Spleen (tissue), 11 donors: ENCODE results near the gene TMEM176B. TPM values are rescaled to one million over a fixed set of nuclear protein-coding genes. Genes with fewer than 3 reads are reported as not detected.
"Not testable (repeated sequence)": the region's sequence is repeated elsewhere in the genome, so short reads cannot be mapped to it uniquely, and the experiment has no call there.

ENCODE experiments used
- DNase-seq: peaks from one replicate; pipeline ENCODE4 v3.0.0-alpha.2; 2020
- H3K27ac ChIP-seq, 8 donors: fragments of 200-600 bp; sonication (generic) in 7 of 8; 1 replicate in 4 of 8; 2 replicates in 4 of 8; pipeline versions ENCODE4 v1.5.0 to v1.8.0; 2016 to 2021; ENCODE audit warnings: inconsistent platforms in 4 of 8, mild to moderate bottlenecking in 4 of 8, moderate library complexity in 1 of 8
- H3K27me3 ChIP-seq, 7 donors: fragments of 200-600 bp; sonication (generic) in 6 of 7; replicated peaks in 1 of 7; 1 replicate in 4 of 7; 2 replicates in 3 of 7; pipeline versions ENCODE4 v1.5.0 to v1.8.0; 2016 to 2021; ENCODE audit warnings: inconsistent platforms in 3 of 7, mild to moderate bottlenecking in 1 of 7
- H3K36me3 ChIP-seq, 6 donors: fragments of 200-600 bp; sonication (generic) in 5 of 6; 1 replicate in 4 of 6; 2 replicates in 2 of 6; pipeline versions ENCODE4 v1.5.0 to v1.8.0; 2016 to 2021; ENCODE audit warnings: inconsistent platforms in 2 of 6
- H3K4me1 ChIP-seq, 6 donors: fragments of 200-600 bp; sonication (generic) in 5 of 6; 1 replicate in 3 of 6; 2 replicates in 3 of 6; pipeline versions ENCODE4 v1.5.0 to v1.8.0; 2016 to 2021; ENCODE audit warnings: inconsistent platforms in 3 of 6
- H3K4me3 ChIP-seq, 8 donors: fragments of 200-600 bp; sonication (generic) in 7 of 8; 1 replicate in 4 of 8; 2 replicates in 4 of 8; pipeline versions ENCODE4 v1.5.0 to v1.8.0; 2016 to 2021; ENCODE audit warnings: inconsistent platforms in 4 of 8, mild to moderate bottlenecking in 4 of 8, moderate library complexity in 2 of 8
- H3K9me3 ChIP-seq, 8 donors: fragments of 200-600 bp; sonication (generic) in 7 of 8; 1 replicate in 4 of 8; 2 replicates in 4 of 8; pipeline versions ENCODE4 v1.5.0 to v1.8.0; 2016 to 2021; ENCODE audit warnings: inconsistent platforms in 4 of 8
- CTCF ChIP-seq, 11 experiments: fragments of 200-600 bp in 7 of 11; fragments of 450-650 bp in 4 of 11; sonication (generic) in 4 of 11; IDR thresholded peaks in 8 of 11; conservative IDR thresholded peaks in 3 of 11; 1 replicate in 7 of 11; 2 replicates in 4 of 11; pipeline versions ENCODE4 v1.4.0 to v1.8.0; 2016 to 2021; ENCODE audit warnings: antibody characterized with exemption in 11 of 11, inconsistent platforms in 4 of 11, mild to moderate bottlenecking in 1 of 11
- POLR2A ChIP-seq, 3 donors: fragments of 450-650 bp; IDR thresholded peaks; one replicate each; pipeline ENCODE4 v1.5.1; 2017; ENCODE audit warnings: antibody characterized with exemption in 3 of 3, mild to moderate bottlenecking in 1 of 3
- POLR2AphosphoS5 ChIP-seq, 3 donors: sonication (generic); formaldehyde crosslinking; IDR thresholded peaks; one replicate each; pipeline ENCODE4 v1.5.1; 2017; ENCODE audit warnings: antibody characterized with exemption in 3 of 3
- WGBS, 5 donors: extraction: QIAGEN DNeasy Blood & Tissue Kit in 3 of 5; methylation state at CpG; one replicate each; pipeline versions ENCODE4 v1.1.5 to v1.1.7; 2013 to 2018; 5-methylcytosine and 5-hydroxymethylcytosine counted together
- intact Hi-C: fragments of 100-400 bp; cut with DNase I; formaldehyde crosslinking; loops from one replicate; pipeline ENCODE4 v1.15.0; 2023; ENCODE audit warnings: low total_unique reads
- polyA plus RNA-seq, 3 donors: library from polyadenylated mRNA; stranded (reverse); fragments of 200-250 nt; gene quantifications; one replicate each; pipeline ENCODE4 v1.2.1, GENCODE V29; 2013
- total RNA-seq, 7 donors: library from RNA; depleted of rRNA in 3 of 7; stranded (reverse); fragments of >200 nt in 3 of 7; fragmentation: NEBNext Ultra II Directional in 4 of 7; extraction: Animal tissue kit (Norgen Biotek cat#: 25700) in 4 of 7; gene quantifications; one replicate each; pipeline versions ENCODE4 v1.1.0 to v1.2.1, GENCODE V29; 2016 to 2021
- donor health status: healthy with polysubstance abuse.
- donor health status: DM: no; HTN: no; CAD: no; lungs with moderate emphysema.
- donor health status: DM: no; HTN: no; CAD: no.
- donor health status: Bipolar disorder and iron deficiency.
- donor health status: healthy.
- donor health status: DM: no; HTN: no; CAD: no.
- donor health status: DM: yes; HTN: yes; CAD: no.

The TMEM176B gene
- total and polyA plus RNA-seq, 10 donors = 56.1 to 107 (median 82.2) TPM

DNA sequence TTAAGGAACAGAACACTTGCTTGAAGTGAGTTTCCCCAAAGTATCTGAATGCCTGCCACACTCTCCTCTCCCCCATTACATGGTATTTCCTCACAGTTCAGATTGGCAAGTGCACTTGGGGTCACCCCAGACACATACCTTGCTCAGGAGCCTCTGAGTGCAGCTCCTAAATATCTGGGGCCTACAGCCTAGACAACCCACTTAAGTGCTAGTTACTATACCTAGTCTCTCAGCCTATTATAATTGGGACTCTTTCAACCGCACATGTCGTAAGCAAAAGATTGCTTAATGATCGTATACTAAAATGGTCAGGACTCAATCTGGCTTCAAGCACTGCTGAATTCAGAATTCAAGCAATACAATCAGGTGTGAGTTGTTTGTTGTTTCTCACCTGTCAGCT, 19.9 kb downstream of the TMEM176B start:
- WGBS, 5 donors = 37 to 64% (median 49%) methylated on average over 3 of the region's 3 CpGs
- Histone ChIP-seq H3K9me3 (no peaks in the 10 kb centered on the region), H3K4me1 (peaks cover 5 to 49% (median 20%) of the 10 kb centered on the region in 6 donors), H3K27me3 (no peaks in the 10 kb centered on the region), H3K27ac (peak overlapping the region in 5 of 8 donors; percentile 36 to 74 (median 38)), H3K36me3 (no peaks in the 10 kb centered on the region), H3K4me3 (no peak overlapping the region)
- DNase-seq = no peak
- TF ChIP-seq POLR2AphosphoS5 (IDR thresholded peaks at IDR 0.05) = no peak
- no peak for TF ChIP-seq POLR2A (IDR thresholded peaks at IDR 0.05)
- TF ChIP-seq CTCF (IDR thresholded peaks at IDR 0.05 in 8 of 11, conservative IDR thresholded peaks at IDR 0.05 in 3 of 11) = no peak
- intact Hi-C loops = no loop called here

- Histone ChIP-seq H3K27ac (no peak overlapping the region), H3K4me3 (no peak overlapping the region), H3K4me1 (peaks cover 0 to 34% (median 7%) of the 10 kb centered on the region in 6 donors), H3K9me3 (peaks cover 0 to 13% (median 11%) of the 10 kb centered on the region in 8 donors), H3K36me3 (no peaks in the 10 kb centered on the region), H3K27me3 (no peaks in the 10 kb centered on the region)
- no peak for TF ChIP-seq POLR2A (IDR thresholded peaks at IDR 0.05)
- TF ChIP-seq CTCF (IDR thresholded peaks at IDR 0.05 in 8 of 11, conservative IDR thresholded peaks at IDR 0.05 in 3 of 11) = peak; percentile 50 to 88 (median 84)
- intact Hi-C loops = no loop called here
- peak; percentile 91 for DNase-seq
- 7 to 9% (median 8%) methylated on average over 12 of the region's 12 CpGs for WGBS, 5 donors
These were observed 21.3 kb downstream of the TMEM176B start for GRCh38 chr7:150778738-150779301.

- intact Hi-C loops = no loop called here
- Histone ChIP-seq H3K4me1 (peaks cover 0 to 28% (median 6%) of the 10 kb centered on the region in 6 donors), H3K9me3 (peaks cover 0 to 20% (median 15%) of the 10 kb centered on the region in 8 donors), H3K27ac (no peak overlapping the region), H3K36me3 (no peaks in the 10 kb centered on the region), H3K4me3 (no peak overlapping the region), H3K27me3 (no peaks in the 10 kb centered on the region)
- DNase-seq = no peak
- TF ChIP-seq POLR2A (IDR thresholded peaks at IDR 0.05) = no peak
- TF ChIP-seq CTCF (IDR thresholded peaks at IDR 0.05 in 8 of 11, conservative IDR thresholded peaks at IDR 0.05 in 3 of 11) = no peak
- TF ChIP-seq POLR2AphosphoS5 (IDR thresholded peaks at IDR 0.05) = no peak
- WGBS, 5 donors = 55 to 66% (median 62%) methylated on average over 8 of the region's 8 CpGs
These were observed 22.0 kb downstream of the TMEM176B start for GRCh38 chr7:150778014-150778737.

DNA sequence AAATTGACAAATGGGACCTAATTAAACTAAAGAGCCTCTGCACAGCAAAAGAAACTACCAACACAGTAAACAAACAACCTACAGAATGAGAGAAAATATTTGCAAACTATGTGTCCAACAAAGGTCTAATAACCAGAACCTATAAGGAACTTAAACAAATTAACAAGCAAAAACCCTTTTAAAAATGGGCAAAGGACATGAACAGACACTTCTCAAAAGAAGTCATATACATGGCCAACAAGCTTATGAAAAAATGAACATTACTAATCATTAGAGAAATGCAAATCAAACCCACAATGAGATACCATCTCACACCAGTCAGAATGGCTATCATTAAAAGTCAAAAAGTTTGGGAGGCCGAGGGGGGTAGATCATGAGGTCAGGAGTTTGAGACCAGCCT, 26.0 kb downstream of the TMEM176B start:
- H3K36me3 ChIP-seq, H3K27ac ChIP-seq, H3K27me3 ChIP-seq, intact Hi-C loops, DNase-seq, H3K4me3 ChIP-seq: not testable (repeated sequence)
- WGBS, 5 donors = 83 to 96% (median 85%) methylated on average over 1 of the region's 1 CpG
- Histone ChIP-seq H3K9me3 (peaks cover 0 to 24% (median 18%) of the 10 kb centered on the region in 8 donors), H3K4me1 (peaks cover 0 to 10% (median 3%) of the 10 kb centered on the region in 6 donors)
